Upper lobe of right lung (tissue), 1 donor: ENCODE measurements around the gene EFCAB3. TPM values are rescaled to one million over a fixed set of nuclear protein-coding genes. Genes with fewer than 3 reads are reported as not detected.
A peak's percentile ranks its signal among the peaks of the same experiment; 100 is the strongest.
"Not testable (repeated sequence)": the region's sequence is repeated elsewhere in the genome, so short reads cannot be mapped to it uniquely, and the experiment has no call there.

Experiments
- ATAC-seq: fragments of 200-7000 bp; cut with Tn5 transposase; one replicate; pipeline ENCODE4 v1.9.1; 2020; ENCODE audit warnings: mild to moderate bottlenecking, moderate library complexity
- DNase-seq: peaks from one replicate; pipeline ENCODE4 v3.0.0-alpha.2; 2020
- H3K27ac ChIP-seq: fragments of 200-600 bp; one replicate; pipeline ENCODE4 v1.8.0; 2022
- H3K27me3 ChIP-seq: fragments of 200-600 bp; one replicate; pipeline ENCODE4 v1.8.0; 2022; ENCODE audit warnings: mild to moderate bottlenecking
- H3K36me3 ChIP-seq: fragments of 200-600 bp; one replicate; pipeline ENCODE4 v1.8.0; 2022
- H3K4me1 ChIP-seq: fragments of 200-600 bp; one replicate; pipeline ENCODE4 v1.8.0; 2022
- H3K4me3 ChIP-seq: fragments of 200-600 bp; one replicate; pipeline ENCODE4 v1.8.0; 2022; ENCODE audit warnings: mild to moderate bottlenecking
- H3K9me3 ChIP-seq: fragments of 200-600 bp; one replicate; pipeline ENCODE4 v1.8.0; 2022
- CTCF ChIP-seq: fragments of 200-600 bp; IDR thresholded peaks from one replicate; pipeline ENCODE4 v1.8.0; 2022; ENCODE audit warnings: antibody characterized with exemption
- intact Hi-C: fragments of 100-400 bp; cut with DNase I; formaldehyde crosslinking; loops from one replicate; pipeline ENCODE4 v1.11.0; 2022
- total RNA-seq: library from RNA; stranded (reverse); fragmentation: NEBNext Ultra II Directional; extraction: Animal tissue kit (Norgen Biotek cat#: 25700); gene quantifications from one replicate; pipeline ENCODE4 v1.2.1, GENCODE V29; 2021
- donor health status: DM: no; HTN: yes; CAD: no; lungs with severe emphysema.

Gene EFCAB3
- total RNA-seq, 1 donor from 2014 or later, result not detected

GRCh38 chr17:62388856-62389255 lies 8.5 kb downstream of the EFCAB3 start:
- H3K27ac ChIP-seq, result no peak overlapping the region
- peaks cover 5% of the 10 kb centered on the region for H3K27me3 ChIP-seq
- H3K4me1 ChIP-seq, result no peaks in the 10 kb centered on the region
- ATAC-seq (no peak), DNase-seq (no peak)
- H3K4me3 ChIP-seq, result no peak overlapping the region
- intact Hi-C loops, result no loop called here
- H3K36me3 ChIP-seq, result no peaks in the 10 kb centered on the region
- no peak for TF ChIP-seq CTCF
- H3K9me3 ChIP-seq, result no peaks in the 10 kb centered on the region

- intact Hi-C loops, result no loop called here
Measured at GRCh38 chr17:62392908-62393307, 12.6 kb downstream of the EFCAB3 start.

GRCh38 chr17:62398891-62399290 lies 18.5 kb downstream of the EFCAB3 start:
- Histone ChIP-seq H3K27me3 (peaks cover 7% of the 10 kb centered on the region), H3K36me3 (no peaks in the 10 kb centered on the region), H3K4me3 (no peak overlapping the region), H3K9me3 (no peaks in the 10 kb centered on the region), H3K4me1 (no peaks in the 10 kb centered on the region), H3K27ac (no peak overlapping the region)
- no peak for TF ChIP-seq CTCF
- no peak for DNase-seq
- ATAC-seq, result no peak
- intact Hi-C loops, result no loop called here

More at GRCh38 chr17:62392908-62393307, 12.6 kb downstream of the EFCAB3 start:
- no peaks in the 10 kb centered on the region for H3K9me3 ChIP-seq
- peaks cover 12% of the 10 kb centered on the region for H3K27me3 ChIP-seq
- H3K4me1 ChIP-seq, result no peaks in the 10 kb centered on the region
- no peaks in the 10 kb centered on the region for H3K36me3 ChIP-seq
- DNase-seq (no peak), ATAC-seq (no peak)
- TF ChIP-seq CTCF, result no peak
- no peak overlapping the region for H3K27ac ChIP-seq
- no peak overlapping the region for H3K4me3 ChIP-seq

GRCh38 chr17:62405451-62405850 lies 25.1 kb downstream of the EFCAB3 start:
- DNase-seq (no peak), ATAC-seq (no peak)
- Histone ChIP-seq H3K27me3 (no peaks in the 10 kb centered on the region), H3K4me1 (no peaks in the 10 kb centered on the region), H3K4me3 (no peak overlapping the region), H3K36me3 (no peaks in the 10 kb centered on the region), H3K9me3 (no peaks in the 10 kb centered on the region), H3K27ac (no peak overlapping the region)
- intact Hi-C loops, result no loop called here
- no peak for TF ChIP-seq CTCF

DNA sequence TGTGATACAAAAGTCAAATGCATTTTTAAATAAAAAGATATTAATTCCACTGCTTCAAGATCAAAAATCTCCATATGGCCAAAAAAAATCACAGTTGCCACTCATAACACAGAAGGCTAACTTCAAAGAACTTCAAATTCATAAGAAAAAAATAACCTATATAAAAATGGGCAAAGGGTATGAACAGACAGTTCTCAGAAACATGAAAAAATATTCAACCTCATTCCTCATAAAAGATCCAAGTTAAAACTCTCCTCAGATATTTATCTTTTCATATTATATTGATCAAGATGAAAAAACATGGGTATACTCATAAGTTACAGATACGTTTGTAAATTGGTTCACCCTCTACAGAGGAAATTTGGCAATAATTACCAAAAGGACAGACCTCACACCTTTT lies 32.7 kb downstream of the EFCAB3 start:
- H3K27me3 ChIP-seq, H3K9me3 ChIP-seq, intact Hi-C loops, H3K4me3 ChIP-seq, H3K36me3 ChIP-seq, ATAC-seq, H3K27ac ChIP-seq, DNase-seq, H3K4me1 ChIP-seq: not testable (repeated sequence)

DNA sequence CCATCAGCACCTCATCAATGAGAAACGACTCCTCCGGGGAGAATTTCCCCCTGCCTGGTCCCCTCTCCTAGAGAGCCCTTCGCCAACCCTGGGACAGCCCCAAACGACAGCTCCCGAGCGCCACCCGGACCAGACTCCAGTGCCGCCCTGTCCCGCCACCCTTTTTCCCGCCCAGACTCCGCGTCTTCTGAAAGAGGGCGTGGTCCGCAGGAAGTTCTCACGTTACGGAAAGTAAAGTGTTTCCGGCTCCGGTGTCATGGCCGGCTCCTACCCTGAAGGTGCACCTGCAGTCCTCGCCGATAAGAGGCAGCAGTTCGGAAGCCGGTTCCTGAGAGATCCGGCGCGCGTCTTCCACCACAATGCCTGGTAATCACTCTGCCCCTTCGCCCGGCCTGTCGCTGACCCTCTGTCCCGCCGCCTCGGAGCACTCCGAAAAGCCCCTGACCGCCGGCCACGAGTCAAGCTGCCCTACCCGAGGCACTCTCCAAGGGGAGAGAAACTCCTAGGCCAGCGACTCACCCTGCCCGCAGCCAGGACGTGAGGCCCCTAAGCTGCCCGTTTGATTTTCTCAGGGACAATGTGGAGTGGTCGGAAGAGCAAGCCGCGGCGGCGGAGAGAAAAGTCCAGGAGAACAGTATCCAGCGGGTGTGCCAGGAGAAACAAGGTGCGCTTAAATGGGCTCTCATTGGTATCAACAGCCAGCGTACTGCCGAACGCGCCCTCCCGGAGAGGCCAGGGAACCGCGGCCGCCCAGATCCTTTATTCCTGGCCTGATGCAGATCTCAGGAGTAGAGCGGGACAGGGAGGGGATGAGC lies 43.5 kb downstream of the EFCAB3 start, which contains the start of gene METTL2A:
Gene METTL2A (plus strand): TSS at position 251 of the 815 bp plus-strand sequence. CDS start 6 bp downstream, at position 257.
- H3K9me3 ChIP-seq, H3K27me3 ChIP-seq, intact Hi-C loops, H3K4me1 ChIP-seq: not testable (repeated sequence)
- peak; percentile 91 for DNase-seq
- TF ChIP-seq CTCF, result peak; percentile 30
- H3K27ac ChIP-seq, result peak within 1 kb of the TSS; percentile 78
- peak; percentile 98 for ATAC-seq
- peaks cover 16% of the 10 kb centered on the region for H3K36me3 ChIP-seq
- peak within 1 kb of the TSS; percentile 86 for H3K4me3 ChIP-seq

- H3K27ac ChIP-seq, intact Hi-C loops, ATAC-seq, H3K4me1 ChIP-seq, H3K9me3 ChIP-seq, H3K27me3 ChIP-seq, DNase-seq, H3K4me3 ChIP-seq: not testable (repeated sequence)
- peaks cover 21% of the 10 kb centered on the region for H3K36me3 ChIP-seq
Measured at GRCh38 chr17:62426214-62426613, 45.9 kb downstream of the EFCAB3 start.

- ATAC-seq, H3K4me3 ChIP-seq, intact Hi-C loops, H3K27me3 ChIP-seq, H3K9me3 ChIP-seq, H3K4me1 ChIP-seq, H3K27ac ChIP-seq, DNase-seq: not testable (repeated sequence)
- H3K36me3 ChIP-seq, result peaks cover 18% of the 10 kb centered on the region
Measured at GRCh38 chr17:62435251-62435650, 54.9 kb downstream of the EFCAB3 start.

DNA sequence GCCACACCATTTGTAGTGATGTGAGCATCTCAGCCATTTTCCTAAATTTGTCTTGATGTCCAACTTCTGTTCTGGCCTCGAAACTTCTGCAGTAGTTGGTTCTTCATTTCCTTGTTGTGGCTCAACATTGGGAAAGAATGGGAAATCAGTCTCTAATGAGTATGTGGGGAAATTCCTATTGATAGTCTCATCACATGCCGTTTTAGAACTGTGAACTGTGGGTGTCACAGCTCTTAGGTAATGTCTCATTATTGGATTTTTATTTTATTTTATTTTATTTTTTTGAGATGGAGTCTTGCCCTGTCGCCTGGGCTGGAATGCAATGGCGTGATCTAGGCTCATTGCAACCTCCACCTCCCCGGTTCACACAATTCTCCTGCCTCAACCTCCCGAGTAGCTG lies 60.8 kb downstream of the EFCAB3 start:
- intact Hi-C loops, ATAC-seq, H3K4me1 ChIP-seq, H3K4me3 ChIP-seq, DNase-seq, H3K27ac ChIP-seq, H3K9me3 ChIP-seq, H3K27me3 ChIP-seq: not testable (repeated sequence)
- H3K36me3 ChIP-seq, result peaks cover 54% of the 10 kb centered on the region
